Measurements from ENCODE around the gene LARGE1. TPM values are rescaled to one million over a fixed set of nuclear protein-coding genes. Genes with fewer than 3 reads are reported as not detected.

The LARGE1 gene
- total and polyA plus RNA-seq, 2 of the 4 experiments (the other 2 are of a cell fraction): 6.2 to 12.4 TPM

DNA sequence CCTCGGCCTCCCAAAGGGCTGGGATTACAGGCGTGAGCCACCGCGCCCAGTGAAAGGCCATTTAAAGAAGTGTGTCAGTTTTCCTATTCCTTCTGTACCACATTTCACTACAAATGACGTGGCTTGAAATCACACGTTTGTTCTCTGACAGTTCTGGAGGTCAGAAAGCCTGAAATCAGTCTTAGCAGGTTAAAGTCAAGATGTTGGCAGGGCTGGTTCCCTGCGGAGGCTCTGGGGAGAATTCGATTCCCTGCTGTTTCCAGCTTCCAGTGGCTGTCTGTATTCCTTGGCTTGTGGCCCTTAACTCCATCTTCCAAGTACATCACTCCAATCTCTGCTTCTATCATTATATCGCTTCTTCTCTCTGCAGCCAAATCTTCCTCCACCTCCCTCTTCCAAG, 383.2 kb downstream of the LARGE1 start:
- Histone ChIP-seq H3K9me3 (ENCODE audit: control insufficient read depth, insufficient read depth, low read length) (no peaks in the 10 kb centered on the region), H3K23ac (ENCODE audit: low read depth, low read length) (no peak overlapping the region), H3K4me2 (ENCODE audit: low read depth, low read length) (no peak overlapping the region), H2BK20ac (ENCODE audit: low read depth, low read length) (no peak overlapping the region), H3K4me3 (ENCODE audit: insufficient read depth, low read depth, low read length) (no peak overlapping the region), H3K36me3 (ENCODE audit: control insufficient read depth, insufficient read depth, low read length) (no peaks in the 10 kb centered on the region), H2AK9ac (replicated peaks; ENCODE audit: low read depth, low read length, poor library complexity) (no peak overlapping the region), H3K14ac (replicated peaks; ENCODE audit: low read depth, low read length) (no peak overlapping the region), H3K79me1 (ENCODE audit: low read depth in 1 of 2, low read length in 2 of 2) (no peaks in the 10 kb centered on the region), H2AK5ac (ENCODE audit: low read depth, low read length) (no peak overlapping the region), H2BK120ac (ENCODE audit: low read depth, low read length) (no peak overlapping the region), H2BK15ac (ENCODE audit: low read depth, low read length) (no peak overlapping the region), H3K9me1 (ENCODE audit: insufficient read depth, low read length) (no peaks in the 10 kb centered on the region), H3K4me1 (ENCODE audit: control insufficient read depth, insufficient read depth, low read length) (peaks cover 3% of the 10 kb centered on the region; the same call in 1 of the 2 replicates), H3K27me3 (ENCODE audit: control insufficient read depth, insufficient read depth, low read length) (no peaks in the 10 kb centered on the region), H2AFZ (replicated peaks; ENCODE audit: low read length, poor library complexity) (no peak overlapping the region), H4K8ac (ENCODE audit: low read depth in 2 of 2, low read length in 2 of 2) (no peak overlapping the region), H3K9ac (ENCODE audit: low read depth, low read length) (no peak overlapping the region), H4K20me1 (ENCODE audit: insufficient read depth, low read length) (no peaks in the 10 kb centered on the region), H3K4ac (ENCODE audit: low read depth, low read length) (no peak overlapping the region), H2BK5ac (ENCODE audit: low read depth, low read length, poor library complexity, severe bottlenecking) (no peak overlapping the region), H4K5ac (ENCODE audit: low read depth, low read length) (no peak overlapping the region), H3K56ac (ENCODE audit: extremely low read depth, insufficient read depth, low read length) (no peak overlapping the region), H3K27ac (ENCODE audit: insufficient read depth, low read length) (no peak overlapping the region), H4K91ac (ENCODE audit: insufficient read depth, low read depth, low read length) (no peak overlapping the region), H3K18ac (ENCODE audit: low read depth, low read length) (no peak overlapping the region)
- no TSS peak for BruUV-seq (replicated peaks)
- TF ChIP-seq MAZ (IDR thresholded peaks at IDR 0.05; ENCODE audit: borderline replicate concordance, low read depth, low read length) (no peak), ELK1 (IDR thresholded peaks at IDR 0.05; ENCODE audit: borderline replicate concordance, low read depth, low read length) (no peak), USF2 (IDR thresholded peaks at IDR 0.05; ENCODE audit: low read depth, low read length) (no peak), RCOR1 (IDR thresholded peaks at IDR 0.05; ENCODE audit: insufficient replicate concordance, low read length) (no peak), BHLHE40 (IDR thresholded peaks at IDR 0.05; ENCODE audit: low read depth, low read length) (no peak), FOS (IDR thresholded peaks at IDR 0.05; ENCODE audit: low read depth, low read length) (no peak), SMC3 (IDR thresholded peaks at IDR 0.05; ENCODE audit: low read depth, low read length) (no peak), MAFK (IDR thresholded peaks at IDR 0.05; ENCODE audit: low read depth, low read length) (no peak)
- TF ChIP-seq, protein P1, sequence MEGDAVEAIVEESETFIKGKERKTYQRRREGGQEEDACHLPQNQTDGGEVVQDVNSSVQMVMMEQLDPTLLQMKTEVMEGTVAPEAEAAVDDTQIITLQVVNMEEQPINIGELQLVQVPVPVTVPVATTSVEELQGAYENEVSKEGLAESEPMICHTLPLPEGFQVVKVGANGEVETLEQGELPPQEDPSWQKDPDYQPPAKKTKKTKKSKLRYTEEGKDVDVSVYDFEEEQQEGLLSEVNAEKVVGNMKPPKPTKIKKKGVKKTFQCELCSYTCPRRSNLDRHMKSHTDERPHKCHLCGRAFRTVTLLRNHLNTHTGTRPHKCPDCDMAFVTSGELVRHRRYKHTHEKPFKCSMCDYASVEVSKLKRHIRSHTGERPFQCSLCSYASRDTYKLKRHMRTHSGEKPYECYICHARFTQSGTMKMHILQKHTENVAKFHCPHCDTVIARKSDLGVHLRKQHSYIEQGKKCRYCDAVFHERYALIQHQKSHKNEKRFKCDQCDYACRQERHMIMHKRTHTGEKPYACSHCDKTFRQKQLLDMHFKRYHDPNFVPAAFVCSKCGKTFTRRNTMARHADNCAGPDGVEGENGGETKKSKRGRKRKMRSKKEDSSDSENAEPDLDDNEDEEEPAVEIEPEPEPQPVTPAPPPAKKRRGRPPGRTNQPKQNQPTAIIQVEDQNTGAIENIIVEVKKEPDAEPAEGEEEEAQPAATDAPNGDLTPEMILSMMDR (conservative IDR thresholded peaks at IDR 0.05; ENCODE audit: low read depth, low read length): no peak
- DNase-seq: no peak
- CTCF ChIA-PET: no interaction called here
- in situ Hi-C loops (cut with MboI; ENCODE audit: low sequenced_read_pairs): no loop called here
- POLR2A ChIA-PET (ENCODE audit: unreplicated experiment): no interaction called here
- no peak for ATAC-seq (ENCODE audit: low read depth)
- intact Hi-C loops (cut with micrococcal nuclease): no loop called here
- WGBS, 2 experiments (ENCODE audit: extremely low coverage in 2 of 2, insufficient read length in 1 of 2): no CpG with 5 or more reads among the region's 9 CpGs
- dilution Hi-C loops (cut with HindIII; ENCODE audit: low sequenced_read_pairs, unreplicated experiment): no loop called here

Data from IMR-90 (cell line).